ENCODE data around the gene TSPYL6.
A peak's percentile ranks its signal among the peaks of the same experiment; 100 is the strongest.
"Not testable (repeated sequence)": the region's sequence is repeated elsewhere in the genome, so short reads cannot be mapped to it uniquely, and the experiment has no call there.

Gene TSPYL6

GRCh38 chr2:54256091-54256694, at the start of gene TSPYL6:
TSS of gene TSPYL6 (minus strand) at chr2:54256229. CDS start at chr2:54256151, 78 bp downstream.
- Histone ChIP-seq H3K4me3 (ENCODE audit: low read length) (no peak within 1 kb of the TSS), H3K9ac (ENCODE audit: low read length) (no peak within 1 kb of the TSS), H3K36me3 (ENCODE audit: control insufficient read depth, insufficient read depth, low read length) (peaks cover 3% of the 10 kb centered on the region), H3K27me3 (ENCODE audit: control insufficient read depth, insufficient read depth, low read length) (no peaks in the 10 kb centered on the region), H3K4me1 (ENCODE audit: control insufficient read depth, insufficient read depth, low read length) (no peaks in the 10 kb centered on the region), H3K27ac (ENCODE audit: low read depth, low read length) (no peak within 1 kb of the TSS)

GRCh38 chr2:54303631-54304030, 47.6 kb upstream of the TSPYL6 start:
- Histone ChIP-seq H3K4me1 (ENCODE audit: control insufficient read depth, insufficient read depth, low read length) (no peaks in the 10 kb centered on the region), H3K36me3 (ENCODE audit: control insufficient read depth, insufficient read depth, low read length) (no peaks in the 10 kb centered on the region), H3K4me3 (ENCODE audit: low read length) (no peak overlapping the region)

GRCh38 chr2:54298514-54298913, 42.5 kb upstream of the TSPYL6 start:
- Histone ChIP-seq H3K36me3 (ENCODE audit: control insufficient read depth, insufficient read depth, low read length) (no peaks in the 10 kb centered on the region), H3K9ac (ENCODE audit: low read length) (no peak overlapping the region), H3K4me3 (ENCODE audit: low read length) (no peak overlapping the region), H3K4me1 (ENCODE audit: control insufficient read depth, insufficient read depth, low read length) (no peaks in the 10 kb centered on the region), H3K27me3 (ENCODE audit: control insufficient read depth, insufficient read depth, low read length) (no peaks in the 10 kb centered on the region), H3K27ac (ENCODE audit: low read depth, low read length) (no peak overlapping the region)

More at GRCh38 chr2:54303631-54304030, 47.6 kb upstream of the TSPYL6 start:
- H3K27ac ChIP-seq (ENCODE audit: low read depth, low read length) = no peak overlapping the region
- no peaks in the 10 kb centered on the region for H3K27me3 ChIP-seq (ENCODE audit: control insufficient read depth, insufficient read depth, low read length)
- H3K9ac ChIP-seq (ENCODE audit: low read length) = no peak overlapping the region

- no peaks in the 10 kb centered on the region for H3K4me1 ChIP-seq (ENCODE audit: control insufficient read depth, insufficient read depth, low read length)
- H3K9ac ChIP-seq (ENCODE audit: low read length) = no peak overlapping the region
- no peaks in the 10 kb centered on the region for H3K27me3 ChIP-seq (ENCODE audit: control insufficient read depth, insufficient read depth, low read length)
- no peak overlapping the region for H3K4me3 ChIP-seq (ENCODE audit: low read length)
- H3K36me3 ChIP-seq (ENCODE audit: control insufficient read depth, insufficient read depth, low read length) = no peaks in the 10 kb centered on the region
- no peak overlapping the region for H3K27ac ChIP-seq (ENCODE audit: low read depth, low read length)
Measured at GRCh38 chr2:54295911-54296310, 39.9 kb upstream of the TSPYL6 start.

GRCh38 chr2:54294665-54295064, 38.6 kb upstream of the TSPYL6 start:
- H3K4me3 ChIP-seq (ENCODE audit: low read length); H3K27me3 ChIP-seq (ENCODE audit: control insufficient read depth, insufficient read depth, low read length); H3K36me3 ChIP-seq (ENCODE audit: control insufficient read depth, insufficient read depth, low read length); H3K9ac ChIP-seq (ENCODE audit: low read length); H3K27ac ChIP-seq (ENCODE audit: low read depth, low read length); H3K4me1 ChIP-seq (ENCODE audit: control insufficient read depth, insufficient read depth, low read length): not testable (repeated sequence)

- Histone ChIP-seq H3K9ac (ENCODE audit: low read length) (no peak overlapping the region), H3K4me3 (ENCODE audit: low read length) (no peak overlapping the region), H3K36me3 (ENCODE audit: control insufficient read depth, insufficient read depth, low read length) (no peaks in the 10 kb centered on the region), H3K4me1 (ENCODE audit: control insufficient read depth, insufficient read depth, low read length) (peaks cover 10% of the 10 kb centered on the region), H3K27me3 (ENCODE audit: control insufficient read depth, insufficient read depth, low read length) (no peaks in the 10 kb centered on the region), H3K27ac (ENCODE audit: low read depth, low read length) (no peak overlapping the region)
Measured at GRCh38 chr2:54290356-54291025, 34.5 kb upstream of the TSPYL6 start.

- Histone ChIP-seq H3K27me3 (ENCODE audit: control insufficient read depth, insufficient read depth, low read length) (no peaks in the 10 kb centered on the region), H3K4me1 (ENCODE audit: control insufficient read depth, insufficient read depth, low read length) (peaks cover 10% of the 10 kb centered on the region), H3K4me3 (ENCODE audit: low read length) (no peak overlapping the region), H3K27ac (ENCODE audit: low read depth, low read length) (no peak overlapping the region), H3K36me3 (ENCODE audit: control insufficient read depth, insufficient read depth, low read length) (no peaks in the 10 kb centered on the region), H3K9ac (ENCODE audit: low read length) (no peak overlapping the region)
Measured at GRCh38 chr2:54289917-54290316, 33.9 kb upstream of the TSPYL6 start.

GRCh38 chr2:54287532-54287931, 31.5 kb upstream of the TSPYL6 start:
- Histone ChIP-seq H3K4me1 (ENCODE audit: control insufficient read depth, insufficient read depth, low read length) (peaks cover 10% of the 10 kb centered on the region), H3K27me3 (ENCODE audit: control insufficient read depth, insufficient read depth, low read length) (no peaks in the 10 kb centered on the region), H3K27ac (ENCODE audit: low read depth, low read length) (peak overlapping the region; percentile 59), H3K36me3 (ENCODE audit: control insufficient read depth, insufficient read depth, low read length) (no peaks in the 10 kb centered on the region), H3K4me3 (ENCODE audit: low read length) (no peak overlapping the region), H3K9ac (ENCODE audit: low read length) (no peak overlapping the region)

- Histone ChIP-seq H3K27me3 (ENCODE audit: control insufficient read depth, insufficient read depth, low read length) (no peaks in the 10 kb centered on the region), H3K4me3 (ENCODE audit: low read length) (no peak overlapping the region), H3K27ac (ENCODE audit: low read depth, low read length) (no peak overlapping the region), H3K9ac (ENCODE audit: low read length) (no peak overlapping the region), H3K36me3 (ENCODE audit: control insufficient read depth, insufficient read depth, low read length) (no peaks in the 10 kb centered on the region), H3K4me1 (ENCODE audit: control insufficient read depth, insufficient read depth, low read length) (peaks cover 10% of the 10 kb centered on the region)
Measured at GRCh38 chr2:54285451-54285850, 29.4 kb upstream of the TSPYL6 start.

GRCh38 chr2:54284826-54285225, 28.8 kb upstream of the TSPYL6 start:
- no peaks in the 10 kb centered on the region for H3K27me3 ChIP-seq (ENCODE audit: control insufficient read depth, insufficient read depth, low read length)
- H3K9ac ChIP-seq (ENCODE audit: low read length) = no peak overlapping the region
- no peak overlapping the region for H3K4me3 ChIP-seq (ENCODE audit: low read length)
- peaks cover 10% of the 10 kb centered on the region for H3K4me1 ChIP-seq (ENCODE audit: control insufficient read depth, insufficient read depth, low read length)
- no peaks in the 10 kb centered on the region for H3K36me3 ChIP-seq (ENCODE audit: control insufficient read depth, insufficient read depth, low read length)
- no peak overlapping the region for H3K27ac ChIP-seq (ENCODE audit: low read depth, low read length)

- Histone ChIP-seq H3K27ac (ENCODE audit: low read depth, low read length) (no peak overlapping the region), H3K4me3 (ENCODE audit: low read length) (no peak overlapping the region), H3K36me3 (ENCODE audit: control insufficient read depth, insufficient read depth, low read length) (no peaks in the 10 kb centered on the region), H3K4me1 (ENCODE audit: control insufficient read depth, insufficient read depth, low read length) (no peaks in the 10 kb centered on the region), H3K27me3 (ENCODE audit: control insufficient read depth, insufficient read depth, low read length) (no peaks in the 10 kb centered on the region), H3K9ac (ENCODE audit: low read length) (no peak overlapping the region)
Measured at GRCh38 chr2:54279385-54279784, 23.4 kb upstream of the TSPYL6 start.

- Histone ChIP-seq H3K27me3 (ENCODE audit: control insufficient read depth, insufficient read depth, low read length) (no peaks in the 10 kb centered on the region), H3K9ac (ENCODE audit: low read length) (no peak overlapping the region), H3K4me1 (ENCODE audit: control insufficient read depth, insufficient read depth, low read length) (no peaks in the 10 kb centered on the region), H3K4me3 (ENCODE audit: low read length) (no peak overlapping the region), H3K36me3 (ENCODE audit: control insufficient read depth, insufficient read depth, low read length) (no peaks in the 10 kb centered on the region), H3K27ac (ENCODE audit: low read depth, low read length) (no peak overlapping the region)
Measured at GRCh38 chr2:54275541-54275940, 19.5 kb upstream of the TSPYL6 start.

GRCh38 chr2:54274781-54275242, 18.8 kb upstream of the TSPYL6 start:
- Histone ChIP-seq H3K9ac (ENCODE audit: low read length) (no peak overlapping the region), H3K27ac (ENCODE audit: low read depth, low read length) (no peak overlapping the region)

More at GRCh38 chr2:54274781-54275242, 18.8 kb upstream of the TSPYL6 start:
- H3K27me3 ChIP-seq (ENCODE audit: control insufficient read depth, insufficient read depth, low read length) = no peaks in the 10 kb centered on the region
- no peaks in the 10 kb centered on the region for H3K4me1 ChIP-seq (ENCODE audit: control insufficient read depth, insufficient read depth, low read length)
- H3K36me3 ChIP-seq (ENCODE audit: control insufficient read depth, insufficient read depth, low read length) = no peaks in the 10 kb centered on the region
- H3K4me3 ChIP-seq (ENCODE audit: low read length) = no peak overlapping the region

All from rectal smooth muscle tissue (tissue), 1 donor.